K562 (cell line): Measurements from ENCODE around the gene SNPH. TPM values are rescaled to one million over a fixed set of nuclear protein-coding genes. Genes with fewer than 3 reads are reported as not detected.

Experiments
- ATAC-seq: fragments of 200-7000 bp; cut with Tn5 transposase; 3 replicates; pipeline ENCODE4 v1.9.1; 2020; ENCODE audit warnings: moderate library complexity
- BruUV-seq: library from RNA; stranded (reverse); fragments of 400-500 nt; replicated peaks from 2 replicates; lab custom pipeline; 2021; lab: Mats Ljungman, UMichigan
- CTCF ChIA-PET: fragments of 300-600 bp; formaldehyde crosslinking; extraction: SDS; loops from one replicate; lab custom pipeline; 2021; ENCODE audit warnings: low intra/inter-chr PET ratio; lab: Yijun Ruan, JAX
- POLR2A ChIA-PET: fragments of 300-600, 350-650 bp; sonication (Branson Sonifier 250); formaldehyde crosslinking; extraction: SDS; loops from one replicate; lab custom pipeline; 2021; ENCODE audit warnings: antibody characterized with exemption, inconsistent platforms; lab: Yijun Ruan, JAX
- DNase-seq, 4 experiments: peaks; one replicate each; pipeline versions ENCODE4 v3.0.0 to v3.0.0-alpha.2; 2011 to 2018; ENCODE audit warnings: low spot score in 3 of 4, mixed read lengths in 3 of 4; ENCODE audit errors: extremely low read depth in 1 of 4
- FAIRE-seq: peaks from 2 replicates; lab custom pipeline; 2011; peaks lifted over from hg19 to GRCh38; lab: Jason Lieb, UNC
- H2AFZ ChIP-seq: 2 replicates; pipeline ENCODE4 v1.6.0; 2011; ENCODE audit warnings: low read depth, low read length, control low read depth, inconsistent platforms
- H3K27ac ChIP-seq: fragments of 200-600 bp; 3 replicates; pipeline ENCODE4 v1.8.0; 2011; ENCODE audit warnings: low read depth, mild to moderate bottlenecking, control low read depth, inconsistent platforms, low read length, moderate library complexity, mixed read lengths; ENCODE audit errors: extremely low read depth
- H3K27me3 ChIP-seq, 2 experiments: fragments of 300-600 bp in 1 of 2; 2 replicates in 1 of 2; 3 replicates in 1 of 2; pipeline versions ENCODE4 v1.6.0 to v1.8.0; 2011; ENCODE audit warnings: inconsistent platforms in 2 of 2, low read length in 2 of 2, mild to moderate bottlenecking in 1 of 2, mixed read lengths in 1 of 2, moderate library complexity in 1 of 2; ENCODE audit not compliant: control insufficient read depth in 2 of 2, insufficient read depth in 2 of 2
- H3K36me3 ChIP-seq: fragments of 300-600 bp; 3 replicates; pipeline ENCODE4 v1.8.0; 2011; ENCODE audit warnings: mild to moderate bottlenecking, low read length, inconsistent platforms; ENCODE audit not compliant: control insufficient read depth, insufficient read depth
- H3K4me1 ChIP-seq, 2 experiments: fragments of 200-600 bp in 1 of 2; replicated peaks in 1 of 2; 2 replicates in 1 of 2; 3 replicates in 1 of 2; pipeline versions ENCODE4 v1.5.1 to v1.8.0; 2011; ENCODE audit warnings: inconsistent platforms in 2 of 2, low read length in 2 of 2, mild to moderate bottlenecking in 1 of 2, mixed read lengths in 1 of 2, moderate library complexity in 1 of 2; ENCODE audit not compliant: control insufficient read depth in 2 of 2, insufficient read depth in 2 of 2
- H3K4me2 ChIP-seq: 2 replicates; pipeline ENCODE4 v1.6.1; 2011; ENCODE audit warnings: low read length, control low read depth, inconsistent platforms, mixed read lengths; ENCODE audit not compliant: insufficient read depth
- H3K4me3 ChIP-seq: fragments of 200-600 bp; sonication (generic), shearing (Covaris generic); 2 replicates; pipeline ENCODE4 v1.5.1; 2016; ENCODE audit warnings: control low read depth, inconsistent platforms
- H3K79me2 ChIP-seq: fragments of 200-600 bp; 3 replicates; pipeline ENCODE4 v1.8.0; 2011; ENCODE audit warnings: low read length, inconsistent platforms; ENCODE audit not compliant: control insufficient read depth, insufficient read depth
- H3K9ac ChIP-seq, 2 experiments: 2 replicates each; pipeline versions ENCODE4 v1.6.0 to v1.6.1; 2011; ENCODE audit warnings: low read depth in 2 of 2, low read length in 2 of 2, control low read depth in 1 of 2, inconsistent platforms in 1 of 2, mild to moderate bottlenecking in 1 of 2, mixed read lengths in 1 of 2; ENCODE audit not compliant: insufficient read depth in 1 of 2
- H3K9me1 ChIP-seq: one replicate; pipeline ENCODE4 v1.6.0; 2011; ENCODE audit warnings: inconsistent platforms, mild to moderate bottlenecking, low read length, moderate library complexity; ENCODE audit not compliant: control insufficient read depth, insufficient read depth
- H3K9me3 ChIP-seq: replicated peaks from 2 replicates; pipeline ENCODE4 v1.5.1; 2011; ENCODE audit warnings: low read depth, low read length, inconsistent platforms; ENCODE audit not compliant: control insufficient read depth, insufficient read depth
- H4K20me1 ChIP-seq: replicated peaks from 2 replicates; pipeline ENCODE4 v1.6.1; 2011; ENCODE audit warnings: low read length, inconsistent platforms, mixed read lengths; ENCODE audit not compliant: control insufficient read depth, insufficient read depth
- BRD9 ChIP-seq: fragments of 450-650 bp; IDR thresholded peaks from 2 replicates; pipeline ENCODE4 v1.6.1; 2018; ENCODE audit warnings: low read depth; ENCODE audit not compliant: partially characterized antibody
- CBX3 ChIP-seq, 2 experiments: IDR thresholded peaks; 1 replicate in 1 of 2; 2 replicates in 1 of 2; pipeline ENCODE4 v1.6.1; 2012; ENCODE audit warnings: inconsistent platforms in 2 of 2, low read length in 2 of 2, borderline replicate concordance in 1 of 2, control low read depth in 1 of 2
- MED1 ChIP-seq: sonication (generic); formaldehyde crosslinking; IDR thresholded peaks from 2 replicates; pipeline ENCODE4 v1.8.1; 2023; ENCODE audit warnings: missing genetic modification reagents, borderline replicate concordance
- MEF2A ChIP-seq: IDR thresholded peaks from 2 replicates; pipeline ENCODE4 v1.6.1; 2011; ENCODE audit warnings: low read depth, mild to moderate bottlenecking, low read length, moderate library complexity; ENCODE audit not compliant: control insufficient read depth
- MIER1 ChIP-seq: fragments of 450-650 bp; IDR thresholded peaks from 2 replicates; pipeline ENCODE4 v1.6.1; 2016; ENCODE audit warnings: antibody characterized with exemption, mild to moderate bottlenecking, low read depth
- NCOA4 ChIP-seq: fragments of 450-650 bp; IDR thresholded peaks from 2 replicates; pipeline ENCODE4 v1.6.1; 2018; ENCODE audit warnings: mild to moderate bottlenecking; ENCODE audit not compliant: partially characterized antibody
- NCOR1 ChIP-seq: fragments of 450-650 bp; IDR thresholded peaks from 2 replicates; pipeline ENCODE4 v1.6.1; 2016; ENCODE audit warnings: mild to moderate bottlenecking, moderate library complexity
- NFE2 ChIP-seq: IDR thresholded peaks from 2 replicates; pipeline ENCODE4 v1.6.1; 2014; ENCODE audit warnings: antibody characterized with exemption, low read depth
- NFE2L1 ChIP-seq: fragments of 450-650 bp; IDR thresholded peaks from 2 replicates; pipeline ENCODE4 v1.6.1; 2016; ENCODE audit warnings: missing genetic modification characterization, low read depth, mild to moderate bottlenecking, missing compliant biosample characterization, moderate library complexity, borderline replicate concordance
- PCBP2 ChIP-seq: fragments of 200-400 bp; formaldehyde crosslinking; IDR thresholded peaks from 2 replicates; pipeline ENCODE4 v1.6.1; 2018; ENCODE audit warnings: low read length, low read depth, mild to moderate bottlenecking, moderate library complexity; ENCODE audit not compliant: poor library complexity, severe bottlenecking
- TCFL5 ChIP-seq: fragments of 250-450 bp; sonication (Bioruptor Pico); conservative IDR thresholded peaks from 2 replicates; pipeline ENCODE4 v1.6.1; 2021; ENCODE audit warnings: mild to moderate bottlenecking, moderate library complexity, matching md5 sums
- YBX1 ChIP-seq: fragments of 450-650 bp; IDR thresholded peaks from 2 replicates; pipeline ENCODE4 v1.7.1; 2016; ENCODE audit warnings: mild to moderate bottlenecking
- ZNF184 ChIP-seq: sonication (generic); formaldehyde crosslinking; IDR thresholded peaks from 2 replicates; pipeline ENCODE4 v1.5.0; 2020; ENCODE audit warnings: missing genetic modification reagents
- ZNF668 ChIP-seq: fragments of 250-450 bp; sonication (Bioruptor Pico); IDR thresholded peaks from 2 replicates; pipeline ENCODE4 v1.8.0; 2022; ENCODE audit warnings: mild to moderate bottlenecking, inconsistent platforms
- ZNF75A ChIP-seq: fragments of 450-650 bp; formaldehyde crosslinking; IDR thresholded peaks from 2 replicates; pipeline ENCODE4 v1.4.0; 2020; ENCODE audit warnings: mild to moderate bottlenecking
- WGBS: fragments of 100-300 bp; shearing (Covaris generic); methylation state at CpG from one replicate; pipeline ENCODE4 v1.1.6; 2016; ENCODE audit warnings: low coverage, mixed read lengths; ENCODE audit not compliant: insufficient coverage; ENCODE audit errors: missing lambda C conversion rate; 5-methylcytosine and 5-hydroxymethylcytosine counted together
- in situ Hi-C: fragments of 300-500 bp; cut with MboI; formaldehyde crosslinking; loops from 4 replicates; pipeline ENCODE4 v1.15.0; 2018; ENCODE audit warnings: inconsistent platforms, mixed read lengths
- intact Hi-C: fragments of 100-400 bp; cut with micrococcal nuclease; formaldehyde crosslinking; loops from 2 replicates; pipeline ENCODE4 v1.14.2; 2022
- polyA plus RNA-seq, 8 experiments: library from polyadenylated mRNA; depleted of rRNA in 4 of 8; stranded (reverse) in 5 of 8; unstranded in 3 of 8; fragments of >200 nt; fragmentation: Nextera tagmentation in 2 of 8; fragmentation: Illumina TruSeq in 1 of 8; extraction: Ambion mirVana in 2 of 8; extraction: Trizol in 1 of 8; gene quantifications; 2 replicates each; pipeline versions ENCODE4 v1.2.1 to v1.2.3, GENCODE V29; 2011 to 2014; ENCODE audit warnings: inconsistent platforms in 1 of 8, missing spikeins in 1 of 8
- total RNA-seq, 7 experiments: library from RNA; depleted of rRNA in 6 of 7; stranded (reverse); fragments of >200 nt in 6 of 7; fragmentation: Illumina TruSeq in 2 of 7; extraction: Trizol in 2 of 7; gene quantifications; 2 replicates each; pipeline versions ENCODE4 v1.2.1 to v1.2.3, GENCODE V29; 2011 to 2021; ENCODE audit warnings: low replicate concordance in 1 of 7
- TF ChIP-seq, protein P1 (sequence below): sonication (generic); formaldehyde crosslinking; IDR thresholded peaks from 2 replicates; pipeline ENCODE4 v1.8.1; 2023; ENCODE audit warnings: mild to moderate bottlenecking, missing genetic modification reagents, moderate library complexity
- TF ChIP-seq, protein P2 (sequence below): fragments of 250-450 bp; sonication (Bioruptor Pico); IDR thresholded peaks from 2 replicates; pipeline ENCODE4 v1.8.0; 2021; ENCODE audit warnings: mild to moderate bottlenecking, moderate library complexity
- TF ChIP-seq, protein P3 (sequence below): sonication (generic); formaldehyde crosslinking; IDR thresholded peaks from 2 replicates; pipeline ENCODE4 v1.9.0; 2022; ENCODE audit warnings: mild to moderate bottlenecking, missing genetic modification reagents

Gene SNPH
- total and polyA plus RNA-seq, 9 of the 15 experiments (the other 6 are each of a cell fraction or from before 2014, with no cell fraction given) = 0.03 to 4.2 (median 1.4) TPM

DNA sequence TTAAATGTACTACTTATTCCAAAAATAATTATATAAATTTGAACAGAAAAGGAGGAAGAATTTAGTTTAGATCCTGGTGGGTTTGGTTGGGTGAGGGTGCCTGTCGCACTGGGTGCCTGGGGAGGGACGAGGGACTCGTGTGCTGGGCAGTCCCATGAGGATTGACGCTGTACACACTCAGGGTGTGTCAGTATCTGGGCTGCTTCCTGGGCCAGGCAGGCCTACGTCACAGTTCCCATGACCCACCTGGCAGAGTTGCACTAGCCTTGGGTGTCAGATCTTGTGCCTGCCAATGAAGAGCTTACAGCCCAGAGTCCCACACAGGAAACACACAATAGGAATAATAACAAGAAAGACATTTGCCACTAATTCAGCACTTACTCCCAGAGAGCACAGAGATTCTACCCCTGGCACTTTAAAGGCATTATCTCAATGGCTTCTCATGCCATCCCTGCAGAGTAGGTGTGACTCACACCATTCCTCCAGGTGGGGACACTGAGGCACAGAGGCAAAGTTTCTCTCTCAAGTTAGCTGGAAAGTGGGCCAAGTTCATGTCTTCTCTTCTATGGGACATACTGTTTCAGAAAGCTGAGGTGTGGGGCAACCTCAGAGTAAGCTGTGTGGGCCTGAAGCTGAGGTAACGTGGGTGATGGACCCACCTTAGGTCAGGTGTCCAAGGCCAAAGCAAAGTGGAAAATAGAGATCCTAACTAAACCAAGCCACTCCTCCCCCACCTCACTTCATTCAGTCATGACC lies 64.2 kb downstream of the SNPH start (continued):
- TF ChIP-seq NFE2 (no peak), NCOA4 (no peak), PCBP2 (no peak)
- TF ChIP-seq, all 486 proteins: peak for 0

DNA sequence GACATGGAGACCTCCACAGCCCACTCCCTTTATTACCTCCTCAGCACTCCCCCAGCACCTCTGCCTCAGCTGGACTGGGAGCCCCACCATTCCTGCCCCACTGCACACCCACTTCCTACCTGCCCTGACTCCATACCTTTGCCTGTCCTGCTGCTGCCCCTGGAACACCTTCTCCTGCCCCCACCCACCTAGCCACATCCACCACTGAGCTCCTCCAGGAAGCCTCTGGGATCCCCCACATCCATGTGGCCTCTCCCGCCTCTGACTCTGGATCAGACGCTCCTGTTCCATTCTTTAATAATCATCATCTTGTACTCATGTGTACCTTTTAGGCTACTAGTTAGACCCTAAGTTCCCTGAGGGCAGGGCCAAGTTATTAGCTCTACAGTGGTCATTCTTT lies 65.0 kb downstream of the SNPH start:
- WGBS = 100% methylated on average over 2 of the region's 2 CpGs
- Histone ChIP-seq H3K9me1 (no peaks in the 10 kb centered on the region), H3K9me3 (no peaks in the 10 kb centered on the region), H3K27me3 (no peaks in the 10 kb centered on the region), H2AFZ (no peak overlapping the region), H4K20me1 (peaks cover 9% of the 10 kb centered on the region), H3K79me2 (peaks cover 36% of the 10 kb centered on the region), H3K4me1 (peaks cover 13 to 28% of the 10 kb centered on the region in 2 experiments; a peak in 4 of 5 replicates), H3K4me2 (no peak overlapping the region), H3K27ac (no peak overlapping the region), H3K36me3 (peaks cover 14% of the 10 kb centered on the region; the same call in 2 of the 3 replicates), H3K9ac (no peak overlapping the region), H3K4me3 (no peak overlapping the region)
- POLR2A ChIA-PET = interaction anchor here (0.8 kb wide), 1 partner anchor 9 kb away, joined by 3 read pairs; no protein-coding TSS in a partner anchor
- in situ Hi-C loops = no loop called here
- ATAC-seq (no peak), DNase-seq (no peak), FAIRE-seq (no peak)
- intact Hi-C loops = no loop called here
- BruUV-seq = no TSS peak
- CTCF ChIA-PET = no interaction called here
- TF ChIP-seq, protein P1, sequence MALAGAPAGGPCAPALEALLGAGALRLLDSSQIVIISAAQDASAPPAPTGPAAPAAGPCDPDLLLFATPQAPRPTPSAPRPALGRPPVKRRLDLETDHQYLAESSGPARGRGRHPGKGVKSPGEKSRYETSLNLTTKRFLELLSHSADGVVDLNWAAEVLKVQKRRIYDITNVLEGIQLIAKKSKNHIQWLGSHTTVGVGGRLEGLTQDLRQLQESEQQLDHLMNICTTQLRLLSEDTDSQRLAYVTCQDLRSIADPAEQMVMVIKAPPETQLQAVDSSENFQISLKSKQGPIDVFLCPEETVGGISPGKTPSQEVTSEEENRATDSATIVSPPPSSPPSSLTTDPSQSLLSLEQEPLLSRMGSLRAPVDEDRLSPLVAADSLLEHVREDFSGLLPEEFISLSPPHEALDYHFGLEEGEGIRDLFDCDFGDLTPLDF (CRISPR knock-in tag) = no peak
- TF ChIP-seq MEF2A = no peak
- no peak for TF ChIP-seq ZNF668 (CRISPR knock-in tag)
- TF ChIP-seq MED1 = no peak
- TF ChIP-seq ZNF184 (CRISPR knock-in tag) = no peak
- TF ChIP-seq TCFL5 (CRISPR knock-in tag) = no peak
- no peak for TF ChIP-seq YBX1
- TF ChIP-seq, protein P2, sequence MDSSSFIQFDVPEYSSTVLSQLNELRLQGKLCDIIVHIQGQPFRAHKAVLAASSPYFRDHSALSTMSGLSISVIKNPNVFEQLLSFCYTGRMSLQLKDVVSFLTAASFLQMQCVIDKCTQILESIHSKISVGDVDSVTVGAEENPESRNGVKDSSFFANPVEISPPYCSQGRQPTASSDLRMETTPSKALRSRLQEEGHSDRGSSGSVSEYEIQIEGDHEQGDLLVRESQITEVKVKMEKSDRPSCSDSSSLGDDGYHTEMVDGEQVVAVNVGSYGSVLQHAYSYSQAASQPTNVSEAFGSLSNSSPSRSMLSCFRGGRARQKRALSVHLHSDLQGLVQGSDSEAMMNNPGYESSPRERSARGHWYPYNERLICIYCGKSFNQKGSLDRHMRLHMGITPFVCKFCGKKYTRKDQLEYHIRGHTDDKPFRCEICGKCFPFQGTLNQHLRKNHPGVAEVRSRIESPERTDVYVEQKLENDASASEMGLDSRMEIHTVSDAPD (CRISPR knock-in tag) = no peak
- no peak for TF ChIP-seq CBX3 (IDR thresholded peaks at IDR 0.05; ENCODE audit: borderline replicate concordance in 1 of 2, low read length in 2 of 2)
- TF ChIP-seq ZNF75A (CRISPR knock-in tag) = no peak
- no peak for TF ChIP-seq MIER1
- no peak for TF ChIP-seq NFE2L1 (tag)
- TF ChIP-seq, protein P3, sequence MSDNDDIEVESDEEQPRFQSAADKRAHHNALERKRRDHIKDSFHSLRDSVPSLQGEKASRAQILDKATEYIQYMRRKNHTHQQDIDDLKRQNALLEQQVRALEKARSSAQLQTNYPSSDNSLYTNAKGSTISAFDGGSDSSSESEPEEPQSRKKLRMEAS (CRISPR knock-in tag) = no peak
- no peak for TF ChIP-seq BRD9
- no peak for TF ChIP-seq NCOR1
